ENCODE data around the gene C5orf24.
"Not testable (repeated sequence)": the region's sequence is repeated elsewhere in the genome, so short reads cannot be mapped to it uniquely, and the experiment has no call there.

The C5orf24 gene

GRCh38 chr5:134845852-134846640 lies at the start of gene C5orf24:
C5orf24 (plus strand) TSS chr5:134845968; CDS start chr5:134854901, 8,933 bp downstream.
- DNase-seq: peak; percentile 90

GRCh38 chr5:134798468-134798867 lies 47.3 kb upstream of the C5orf24 start:
- no peak for DNase-seq

GRCh38 chr5:134803821-134804220 lies 41.9 kb upstream of the C5orf24 start:
- no peak for DNase-seq

- DNase-seq: no peak
These were observed 32.4 kb upstream of the C5orf24 start for GRCh38 chr5:134813407-134813806.

- no peak for DNase-seq
These were observed 31.9 kb upstream of the C5orf24 start for GRCh38 chr5:134813827-134814226.

GRCh38 chr5:134817006-134817405 lies 28.8 kb upstream of the C5orf24 start:
- DNase-seq: no peak

GRCh38 chr5:134818776-134819175 lies 27.0 kb upstream of the C5orf24 start:
- no peak for DNase-seq

GRCh38 chr5:134819407-134819963 lies 26.3 kb upstream of the C5orf24 start:
- DNase-seq: no peak

- no peak for DNase-seq
These were observed 23.9 kb upstream of the C5orf24 start for GRCh38 chr5:134821841-134822240.

GRCh38 chr5:134824681-134825080 lies 21.1 kb upstream of the C5orf24 start:
- no peak for DNase-seq

GRCh38 chr5:134825212-134825611 lies 20.6 kb upstream of the C5orf24 start:
- DNase-seq: no peak

GRCh38 chr5:134833340-134834032 lies 12.3 kb upstream of the C5orf24 start:
- DNase-seq: no peak

GRCh38 chr5:134835623-134836022 lies 10.1 kb upstream of the C5orf24 start:
- no peak for DNase-seq

GRCh38 chr5:134837530-134838181 lies 8.1 kb upstream of the C5orf24 start:
- no peak for DNase-seq

GRCh38 chr5:134838361-134838760 lies 7.4 kb upstream of the C5orf24 start:
- not testable (repeated sequence) for DNase-seq

GRCh38 chr5:134840811-134841210 lies 5.0 kb upstream of the C5orf24 start:
- no peak for DNase-seq

- no peak for DNase-seq
These were observed 1.5 kb upstream of the C5orf24 start for GRCh38 chr5:134844252-134844651.

GRCh38 chr5:134845335-134845851 lies 375 bp upstream of the C5orf24 start:
- no peak for DNase-seq

GRCh38 chr5:134846641-134846960 lies 833 bp downstream of the C5orf24 start:
- DNase-seq: peak; percentile 20

- DNase-seq: not testable (repeated sequence)
These were observed 3.7 kb downstream of the C5orf24 start for GRCh38 chr5:134849434-134849933.

GRCh38 chr5:134851307-134851923 lies 5.6 kb downstream of the C5orf24 start:
- DNase-seq: no peak

- DNase-seq: not testable (repeated sequence)
These were observed 10.7 kb downstream of the C5orf24 start for GRCh38 chr5:134856465-134856864.

- no peak for DNase-seq
These were observed 11.6 kb downstream of the C5orf24 start for GRCh38 chr5:134857401-134857800.
